K562 (cell line): ENCODE results near the gene COL23A1. TPM values are rescaled to one million over a fixed set of nuclear protein-coding genes. Genes with fewer than 3 reads are reported as not detected.

Experiments
- ATAC-seq: fragments of 200-7000 bp; cut with Tn5 transposase; 3 replicates; pipeline ENCODE4 v1.9.1; 2020; ENCODE audit warnings: moderate library complexity
- BruUV-seq: library from RNA; stranded (reverse); fragments of 400-500 nt; replicated peaks from 2 replicates; lab custom pipeline; 2021; lab: Mats Ljungman, UMichigan
- CTCF ChIA-PET: fragments of 300-600 bp; formaldehyde crosslinking; extraction: SDS; loops from one replicate; lab custom pipeline; 2021; ENCODE audit warnings: low intra/inter-chr PET ratio; lab: Yijun Ruan, JAX
- POLR2A ChIA-PET: fragments of 300-600, 350-650 bp; sonication (Branson Sonifier 250); formaldehyde crosslinking; extraction: SDS; loops from one replicate; lab custom pipeline; 2021; ENCODE audit warnings: antibody characterized with exemption, inconsistent platforms; lab: Yijun Ruan, JAX
- DNase-seq, 4 experiments: peaks; one replicate each; pipeline versions ENCODE4 v3.0.0 to v3.0.0-alpha.2; 2011 to 2018; ENCODE audit warnings: low spot score in 3 of 4, mixed read lengths in 3 of 4; ENCODE audit errors: extremely low read depth in 1 of 4
- FAIRE-seq: peaks from 2 replicates; lab custom pipeline; 2011; peaks lifted over from hg19 to GRCh38; lab: Jason Lieb, UNC
- H2AFZ ChIP-seq: 2 replicates; pipeline ENCODE4 v1.6.0; 2011; ENCODE audit warnings: low read depth, low read length, control low read depth, inconsistent platforms
- H3K27ac ChIP-seq: fragments of 200-600 bp; 3 replicates; pipeline ENCODE4 v1.8.0; 2011; ENCODE audit warnings: low read depth, mild to moderate bottlenecking, control low read depth, inconsistent platforms, low read length, moderate library complexity, mixed read lengths; ENCODE audit errors: extremely low read depth
- H3K27me3 ChIP-seq, 2 experiments: fragments of 300-600 bp in 1 of 2; 2 replicates in 1 of 2; 3 replicates in 1 of 2; pipeline versions ENCODE4 v1.6.0 to v1.8.0; 2011; ENCODE audit warnings: inconsistent platforms in 2 of 2, low read length in 2 of 2, mild to moderate bottlenecking in 1 of 2, mixed read lengths in 1 of 2, moderate library complexity in 1 of 2; ENCODE audit not compliant: control insufficient read depth in 2 of 2, insufficient read depth in 2 of 2
- H3K36me3 ChIP-seq: fragments of 300-600 bp; 3 replicates; pipeline ENCODE4 v1.8.0; 2011; ENCODE audit warnings: mild to moderate bottlenecking, low read length, inconsistent platforms; ENCODE audit not compliant: control insufficient read depth, insufficient read depth
- H3K4me1 ChIP-seq, 2 experiments: fragments of 200-600 bp in 1 of 2; replicated peaks in 1 of 2; 2 replicates in 1 of 2; 3 replicates in 1 of 2; pipeline versions ENCODE4 v1.5.1 to v1.8.0; 2011; ENCODE audit warnings: inconsistent platforms in 2 of 2, low read length in 2 of 2, mild to moderate bottlenecking in 1 of 2, mixed read lengths in 1 of 2, moderate library complexity in 1 of 2; ENCODE audit not compliant: control insufficient read depth in 2 of 2, insufficient read depth in 2 of 2
- H3K4me2 ChIP-seq: 2 replicates; pipeline ENCODE4 v1.6.1; 2011; ENCODE audit warnings: low read length, control low read depth, inconsistent platforms, mixed read lengths; ENCODE audit not compliant: insufficient read depth
- H3K4me3 ChIP-seq: fragments of 200-600 bp; sonication (generic), shearing (Covaris generic); 2 replicates; pipeline ENCODE4 v1.5.1; 2016; ENCODE audit warnings: control low read depth, inconsistent platforms
- H3K79me2 ChIP-seq: fragments of 200-600 bp; 3 replicates; pipeline ENCODE4 v1.8.0; 2011; ENCODE audit warnings: low read length, inconsistent platforms; ENCODE audit not compliant: control insufficient read depth, insufficient read depth
- H3K9ac ChIP-seq, 2 experiments: 2 replicates each; pipeline versions ENCODE4 v1.6.0 to v1.6.1; 2011; ENCODE audit warnings: low read depth in 2 of 2, low read length in 2 of 2, control low read depth in 1 of 2, inconsistent platforms in 1 of 2, mild to moderate bottlenecking in 1 of 2, mixed read lengths in 1 of 2; ENCODE audit not compliant: insufficient read depth in 1 of 2
- H3K9me1 ChIP-seq: one replicate; pipeline ENCODE4 v1.6.0; 2011; ENCODE audit warnings: inconsistent platforms, mild to moderate bottlenecking, low read length, moderate library complexity; ENCODE audit not compliant: control insufficient read depth, insufficient read depth
- H3K9me3 ChIP-seq: replicated peaks from 2 replicates; pipeline ENCODE4 v1.5.1; 2011; ENCODE audit warnings: low read depth, low read length, inconsistent platforms; ENCODE audit not compliant: control insufficient read depth, insufficient read depth
- H4K20me1 ChIP-seq: replicated peaks from 2 replicates; pipeline ENCODE4 v1.6.1; 2011; ENCODE audit warnings: low read length, inconsistent platforms, mixed read lengths; ENCODE audit not compliant: control insufficient read depth, insufficient read depth
- CBFB ChIP-seq: sonication (generic); formaldehyde crosslinking; IDR thresholded peaks from 2 replicates; pipeline ENCODE4 v1.4.0; 2020; ENCODE audit warnings: mild to moderate bottlenecking, missing genetic modification reagents
- PCBP2 ChIP-seq: fragments of 200-400 bp; formaldehyde crosslinking; IDR thresholded peaks from 2 replicates; pipeline ENCODE4 v1.6.1; 2018; ENCODE audit warnings: low read length, low read depth, mild to moderate bottlenecking, moderate library complexity; ENCODE audit not compliant: poor library complexity, severe bottlenecking
- RCOR1 ChIP-seq, 2 experiments: IDR thresholded peaks; 2 replicates each; pipeline ENCODE4 v1.6.1; 2012; ENCODE audit warnings: low read depth in 2 of 2, low read length in 2 of 2, borderline replicate concordance in 1 of 2, improper control_type of control experiment in 1 of 2
- TFAM ChIP-seq: fragments of 250-450 bp; sonication (Bioruptor Pico); conservative IDR thresholded peaks from 2 replicates; pipeline ENCODE4 v1.5.0; 2021; ENCODE audit warnings: mild to moderate bottlenecking, moderate library complexity
- THRB ChIP-seq: fragments of 450-650 bp; formaldehyde crosslinking; conservative IDR thresholded peaks from 2 replicates; pipeline ENCODE4 v1.4.0; 2022; ENCODE audit warnings: mild to moderate bottlenecking, missing genetic modification characterization
- ZKSCAN3 ChIP-seq: fragments of 250-450 bp; sonication (Bioruptor Pico); IDR thresholded peaks from 2 replicates; pipeline ENCODE4 v1.4.0; 2020
- WGBS: fragments of 100-300 bp; shearing (Covaris generic); methylation state at CpG from one replicate; pipeline ENCODE4 v1.1.6; 2016; ENCODE audit warnings: low coverage, mixed read lengths; ENCODE audit not compliant: insufficient coverage; ENCODE audit errors: missing lambda C conversion rate; 5-methylcytosine and 5-hydroxymethylcytosine counted together
- in situ Hi-C: fragments of 300-500 bp; cut with MboI; formaldehyde crosslinking; loops from 4 replicates; pipeline ENCODE4 v1.15.0; 2018; ENCODE audit warnings: inconsistent platforms, mixed read lengths
- intact Hi-C: fragments of 100-400 bp; cut with micrococcal nuclease; formaldehyde crosslinking; loops from 2 replicates; pipeline ENCODE4 v1.14.2; 2022
- polyA plus RNA-seq, 8 experiments: library from polyadenylated mRNA; depleted of rRNA in 4 of 8; stranded (reverse) in 5 of 8; unstranded in 3 of 8; fragments of >200 nt; fragmentation: Nextera tagmentation in 2 of 8; fragmentation: Illumina TruSeq in 1 of 8; extraction: Ambion mirVana in 2 of 8; extraction: Trizol in 1 of 8; gene quantifications; 2 replicates each; pipeline versions ENCODE4 v1.2.1 to v1.2.3, GENCODE V29; 2011 to 2014; ENCODE audit warnings: inconsistent platforms in 1 of 8, missing spikeins in 1 of 8
- total RNA-seq, 7 experiments: library from RNA; depleted of rRNA in 6 of 7; stranded (reverse); fragments of >200 nt in 6 of 7; fragmentation: Illumina TruSeq in 2 of 7; extraction: Trizol in 2 of 7; gene quantifications; 2 replicates each; pipeline versions ENCODE4 v1.2.1 to v1.2.3, GENCODE V29; 2011 to 2021; ENCODE audit warnings: low replicate concordance in 1 of 7
- TF ChIP-seq, protein P1 (sequence below): fragments of 450-650 bp; formaldehyde crosslinking; IDR thresholded peaks from 2 replicates; pipeline ENCODE4 v1.4.0; 2022; ENCODE audit warnings: missing genetic modification characterization

The COL23A1 gene
- total and polyA plus RNA-seq, 9 of the 15 experiments (the other 6 are each of a cell fraction or from before 2014, with no cell fraction given): 0.09 TPM; not detected in 8

DNA sequence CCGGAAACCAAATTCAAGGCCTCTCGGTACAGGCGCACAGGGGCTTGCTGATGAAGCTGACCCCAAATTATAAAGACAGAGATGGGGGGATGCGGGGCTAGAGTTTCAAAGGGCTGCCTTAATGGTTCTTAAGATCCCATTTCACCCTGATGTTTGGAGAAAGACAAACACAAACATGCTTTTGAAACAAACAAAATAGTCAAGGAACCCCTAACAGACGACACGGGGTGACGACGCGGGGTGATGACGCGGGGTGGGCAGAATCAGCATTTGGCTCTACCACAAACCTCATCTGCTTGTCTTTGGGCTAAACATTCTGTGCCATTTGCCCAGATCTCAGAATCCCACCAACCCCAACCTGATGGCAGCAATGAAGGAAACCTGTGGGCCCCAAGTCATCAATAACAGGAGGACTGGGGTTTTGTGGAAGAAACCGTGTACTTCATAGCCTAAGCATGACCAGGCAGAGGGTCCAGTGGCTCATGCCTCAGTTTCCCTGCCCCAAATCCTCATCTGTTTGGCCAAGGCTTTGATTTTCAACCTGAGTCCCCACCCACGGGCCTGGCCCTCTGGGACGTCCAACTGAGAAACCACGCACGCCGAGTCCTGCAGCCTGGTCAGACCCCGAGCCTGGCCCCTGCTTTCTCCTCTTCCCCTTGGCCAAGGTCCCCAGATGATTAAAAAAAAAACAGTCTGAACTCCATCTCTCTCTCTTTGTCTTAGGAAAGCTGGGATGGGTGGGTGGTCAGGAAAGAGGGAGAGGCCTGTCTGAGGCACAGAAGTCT is 148.5 kb downstream of the COL23A1 start:
- ChIA-PET CTCF (no interaction called here), POLR2A (interaction anchor here (0.8 to 1.3 kb wide), 2 partner anchors 12 to 36 kb away, joined by 3 to 4 read pairs; no protein-coding TSS in a partner anchor)
- Histone ChIP-seq H3K9me3 (no peaks in the 10 kb centered on the region), H3K4me3 (no peak overlapping the region), H4K20me1 (no peaks in the 10 kb centered on the region), H3K36me3 (no peaks in the 10 kb centered on the region), H2AFZ (no peak overlapping the region), H3K9ac (no peak overlapping the region), H3K4me1 (peaks cover 6 to 12% of the 10 kb centered on the region in 2 experiments), H3K4me2 (no peak overlapping the region), H3K9me1 (no peaks in the 10 kb centered on the region), H3K27me3 (peaks cover 0 to 8% of the 10 kb centered on the region in 2 experiments; a peak in 2 of 5 replicates), H3K27ac (no peak overlapping the region), H3K79me2 (no peaks in the 10 kb centered on the region)
- ATAC-seq: no peak
- no peak for FAIRE-seq
- TF ChIP-seq RCOR1 (IDR thresholded peaks at IDR 0.05; ENCODE audit: borderline replicate concordance in 1 of 2, low read depth in 2 of 2, low read length in 2 of 2) (no peak), CBFB (CRISPR knock-in tag) (no peak), THRB (CRISPR knock-in tag) (no peak), TFAM (CRISPR knock-in tag) (no peak), ZKSCAN3 (CRISPR knock-in tag) (no peak), PCBP2 (no peak)
- TF ChIP-seq, protein P1, sequence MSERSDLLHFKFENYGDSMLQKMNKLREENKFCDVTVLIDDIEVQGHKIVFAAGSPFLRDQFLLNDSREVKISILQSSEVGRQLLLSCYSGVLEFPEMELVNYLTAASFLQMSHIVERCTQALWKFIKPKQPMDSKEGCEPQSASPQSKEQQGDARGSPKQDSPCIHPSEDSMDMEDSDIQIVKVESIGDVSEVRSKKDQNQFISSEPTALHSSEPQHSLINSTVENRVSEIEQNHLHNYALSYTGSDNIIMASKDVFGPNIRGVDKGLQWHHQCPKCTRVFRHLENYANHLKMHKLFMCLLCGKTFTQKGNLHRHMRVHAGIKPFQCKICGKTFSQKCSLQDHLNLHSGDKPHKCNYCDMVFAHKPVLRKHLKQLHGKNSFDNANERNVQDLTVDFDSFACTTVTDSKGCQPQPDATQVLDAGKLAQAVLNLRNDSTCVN (CRISPR knock-in tag): no peak
- DNase-seq: no peak
- in situ Hi-C loops: no loop called here
- BruUV-seq: no TSS peak
- WGBS: 91% methylated on average over 17 of the region's 18 CpGs
- intact Hi-C loops: no loop called here
